K562 (cell line): ENCODE results near the gene ST8SIA2. TPM values are rescaled to one million over a fixed set of nuclear protein-coding genes. Genes with fewer than 3 reads are reported as not detected.

Source experiments
- ATAC-seq: fragments of 200-7000 bp; cut with Tn5 transposase; 3 replicates; pipeline ENCODE4 v1.9.1; 2020; ENCODE audit warnings: moderate library complexity
- BruUV-seq: library from RNA; stranded (reverse); fragments of 400-500 nt; replicated peaks from 2 replicates; lab custom pipeline; 2021; lab: Mats Ljungman, UMichigan
- CTCF ChIA-PET: fragments of 300-600 bp; formaldehyde crosslinking; extraction: SDS; loops from one replicate; lab custom pipeline; 2021; ENCODE audit warnings: low intra/inter-chr PET ratio; lab: Yijun Ruan, JAX
- POLR2A ChIA-PET: fragments of 300-600, 350-650 bp; sonication (Branson Sonifier 250); formaldehyde crosslinking; extraction: SDS; loops from one replicate; lab custom pipeline; 2021; ENCODE audit warnings: antibody characterized with exemption, inconsistent platforms; lab: Yijun Ruan, JAX
- DNase-seq, 4 experiments: peaks; one replicate each; pipeline versions ENCODE4 v3.0.0 to v3.0.0-alpha.2; 2011 to 2018; ENCODE audit warnings: low spot score in 3 of 4, mixed read lengths in 3 of 4; ENCODE audit errors: extremely low read depth in 1 of 4
- FAIRE-seq: peaks from 2 replicates; lab custom pipeline; 2011; peaks lifted over from hg19 to GRCh38; lab: Jason Lieb, UNC
- H2AFZ ChIP-seq: 2 replicates; pipeline ENCODE4 v1.6.0; 2011; ENCODE audit warnings: low read depth, low read length, control low read depth, inconsistent platforms
- H3K27ac ChIP-seq: fragments of 200-600 bp; 3 replicates; pipeline ENCODE4 v1.8.0; 2011; ENCODE audit warnings: low read depth, mild to moderate bottlenecking, control low read depth, inconsistent platforms, low read length, moderate library complexity, mixed read lengths; ENCODE audit errors: extremely low read depth
- H3K27me3 ChIP-seq, 2 experiments: fragments of 300-600 bp in 1 of 2; 2 replicates in 1 of 2; 3 replicates in 1 of 2; pipeline versions ENCODE4 v1.6.0 to v1.8.0; 2011; ENCODE audit warnings: inconsistent platforms in 2 of 2, low read length in 2 of 2, mild to moderate bottlenecking in 1 of 2, mixed read lengths in 1 of 2, moderate library complexity in 1 of 2; ENCODE audit not compliant: control insufficient read depth in 2 of 2, insufficient read depth in 2 of 2
- H3K36me3 ChIP-seq: fragments of 300-600 bp; 3 replicates; pipeline ENCODE4 v1.8.0; 2011; ENCODE audit warnings: mild to moderate bottlenecking, low read length, inconsistent platforms; ENCODE audit not compliant: control insufficient read depth, insufficient read depth
- H3K4me1 ChIP-seq, 2 experiments: fragments of 200-600 bp in 1 of 2; replicated peaks in 1 of 2; 2 replicates in 1 of 2; 3 replicates in 1 of 2; pipeline versions ENCODE4 v1.5.1 to v1.8.0; 2011; ENCODE audit warnings: inconsistent platforms in 2 of 2, low read length in 2 of 2, mild to moderate bottlenecking in 1 of 2, mixed read lengths in 1 of 2, moderate library complexity in 1 of 2; ENCODE audit not compliant: control insufficient read depth in 2 of 2, insufficient read depth in 2 of 2
- H3K4me2 ChIP-seq: 2 replicates; pipeline ENCODE4 v1.6.1; 2011; ENCODE audit warnings: low read length, control low read depth, inconsistent platforms, mixed read lengths; ENCODE audit not compliant: insufficient read depth
- H3K4me3 ChIP-seq: fragments of 200-600 bp; sonication (generic), shearing (Covaris generic); 2 replicates; pipeline ENCODE4 v1.5.1; 2016; ENCODE audit warnings: control low read depth, inconsistent platforms
- H3K79me2 ChIP-seq: fragments of 200-600 bp; 3 replicates; pipeline ENCODE4 v1.8.0; 2011; ENCODE audit warnings: low read length, inconsistent platforms; ENCODE audit not compliant: control insufficient read depth, insufficient read depth
- H3K9ac ChIP-seq, 2 experiments: 2 replicates each; pipeline versions ENCODE4 v1.6.0 to v1.6.1; 2011; ENCODE audit warnings: low read depth in 2 of 2, low read length in 2 of 2, control low read depth in 1 of 2, inconsistent platforms in 1 of 2, mild to moderate bottlenecking in 1 of 2, mixed read lengths in 1 of 2; ENCODE audit not compliant: insufficient read depth in 1 of 2
- H3K9me1 ChIP-seq: one replicate; pipeline ENCODE4 v1.6.0; 2011; ENCODE audit warnings: inconsistent platforms, mild to moderate bottlenecking, low read length, moderate library complexity; ENCODE audit not compliant: control insufficient read depth, insufficient read depth
- H3K9me3 ChIP-seq: replicated peaks from 2 replicates; pipeline ENCODE4 v1.5.1; 2011; ENCODE audit warnings: low read depth, low read length, inconsistent platforms; ENCODE audit not compliant: control insufficient read depth, insufficient read depth
- H4K20me1 ChIP-seq: replicated peaks from 2 replicates; pipeline ENCODE4 v1.6.1; 2011; ENCODE audit warnings: low read length, inconsistent platforms, mixed read lengths; ENCODE audit not compliant: control insufficient read depth, insufficient read depth
- ARHGAP35 ChIP-seq: fragments of 450-650 bp; IDR thresholded peaks from 2 replicates; pipeline ENCODE4 v1.6.1; 2018; ENCODE audit not compliant: partially characterized antibody
- ATF1 ChIP-seq, 2 experiments: fragments of 450-650 bp in 1 of 2; IDR thresholded peaks; 2 replicates each; pipeline ENCODE4 v1.6.1; 2016; ENCODE audit warnings: missing compliant biosample characterization in 1 of 2, missing genetic modification characterization in 1 of 2
- CBX5 ChIP-seq: IDR thresholded peaks from 2 replicates; pipeline ENCODE4 v1.6.1; 2014; ENCODE audit warnings: low read depth, borderline replicate concordance
- ETV1 ChIP-seq: fragments of 450-650 bp; conservative IDR thresholded peaks from 2 replicates; pipeline ENCODE4 v1.6.1; 2016; ENCODE audit warnings: missing genetic modification characterization, control low read depth, low read depth, missing compliant biosample characterization
- KDM4B ChIP-seq, 2 experiments: fragments of 450-650 bp in 1 of 2; sonication (generic) in 1 of 2; IDR thresholded peaks; 2 replicates each; pipeline ENCODE4 v1.6.1; 2016 to 2017; ENCODE audit warnings: borderline replicate concordance in 2 of 2, antibody characterized with exemption in 1 of 2, low read depth in 1 of 2, mild to moderate bottlenecking in 1 of 2
- NFYB ChIP-seq: IDR thresholded peaks from 2 replicates; pipeline ENCODE4 v1.6.1; 2011; ENCODE audit warnings: mild to moderate bottlenecking, moderate library complexity; ENCODE audit not compliant: insufficient read length; ENCODE audit errors: extremely low read depth
- NONO ChIP-seq, 2 experiments: fragments of 200-400 bp in 1 of 2; fragments of 450-650 bp in 1 of 2; formaldehyde crosslinking in 1 of 2; IDR thresholded peaks; 2 replicates each; pipeline ENCODE4 v1.6.1; 2017; ENCODE audit warnings: low read depth in 2 of 2, mild to moderate bottlenecking in 2 of 2, moderate library complexity in 2 of 2, low read length in 1 of 2
- NR2F6 ChIP-seq: fragments of 450-650 bp; formaldehyde crosslinking; IDR thresholded peaks from 2 replicates; pipeline ENCODE4 v1.4.0; 2020; ENCODE audit warnings: mild to moderate bottlenecking
- NR3C1 ChIP-seq: sonication (generic); formaldehyde crosslinking; IDR thresholded peaks from 2 replicates; pipeline ENCODE4 v1.8.1; 2022; ENCODE audit warnings: missing genetic modification reagents
- NUFIP1 ChIP-seq: fragments of 450-650 bp; IDR thresholded peaks from 2 replicates; pipeline ENCODE4 v1.6.1; 2018; ENCODE audit not compliant: partially characterized antibody
- RAD21 ChIP-seq, 2 experiments: fragments of 250-450 bp in 1 of 2; fragments of 450-650 bp in 1 of 2; sonication (Bioruptor Pico) in 1 of 2; formaldehyde crosslinking in 1 of 2; IDR thresholded peaks in 1 of 2; conservative IDR thresholded peaks in 1 of 2; 2 replicates each; pipeline versions ENCODE4 v1.4.0 to v1.8.0; 2020 to 2022; ENCODE audit warnings: mild to moderate bottlenecking in 2 of 2, moderate library complexity in 1 of 2
- SNAPC5 ChIP-seq: fragments of 250-450 bp; sonication (Bioruptor Pico); IDR thresholded peaks from 2 replicates; pipeline ENCODE4 v1.8.0; 2021; ENCODE audit warnings: moderate library complexity, mild to moderate bottlenecking, inconsistent platforms
- TEAD4 ChIP-seq, 2 experiments: sonication (generic) in 1 of 2; formaldehyde crosslinking in 1 of 2; IDR thresholded peaks; 2 replicates each; pipeline versions ENCODE4 v1.6.1 to v1.8.0; 2012 to 2022; ENCODE audit warnings: borderline replicate concordance in 1 of 2, inconsistent platforms in 1 of 2, low read length in 1 of 2, mild to moderate bottlenecking in 1 of 2, missing genetic modification reagents in 1 of 2
- USF1 ChIP-seq: sonication (generic); formaldehyde crosslinking; IDR thresholded peaks from 2 replicates; pipeline ENCODE4 v1.9.0; 2022; ENCODE audit warnings: mild to moderate bottlenecking, missing genetic modification reagents
- XRCC3 ChIP-seq: fragments of 450-650 bp; IDR thresholded peaks from 2 replicates; pipeline ENCODE4 v1.6.1; 2017; ENCODE audit warnings: mild to moderate bottlenecking, moderate library complexity
- ZBTB8A ChIP-seq: fragments of 450-650 bp; IDR thresholded peaks from 2 replicates; pipeline ENCODE4 v1.6.1; 2018; ENCODE audit warnings: mild to moderate bottlenecking, moderate library complexity; ENCODE audit not compliant: partially characterized antibody
- ZNF212 ChIP-seq: fragments of 450-650 bp; formaldehyde crosslinking; IDR thresholded peaks from 2 replicates; pipeline ENCODE4 v1.4.0; 2020; ENCODE audit warnings: mild to moderate bottlenecking
- ZNF449 ChIP-seq: fragments of 250-450 bp; sonication (Bioruptor Pico); IDR thresholded peaks from 2 replicates; pipeline ENCODE4 v1.8.0; 2022; ENCODE audit warnings: moderate library complexity, mild to moderate bottlenecking, inconsistent platforms
- WGBS: fragments of 100-300 bp; shearing (Covaris generic); methylation state at CpG from one replicate; pipeline ENCODE4 v1.1.6; 2016; ENCODE audit warnings: low coverage, mixed read lengths; ENCODE audit not compliant: insufficient coverage; ENCODE audit errors: missing lambda C conversion rate; 5-methylcytosine and 5-hydroxymethylcytosine counted together
- in situ Hi-C: fragments of 300-500 bp; cut with MboI; formaldehyde crosslinking; loops from 4 replicates; pipeline ENCODE4 v1.15.0; 2018; ENCODE audit warnings: inconsistent platforms, mixed read lengths
- intact Hi-C: fragments of 100-400 bp; cut with micrococcal nuclease; formaldehyde crosslinking; loops from 2 replicates; pipeline ENCODE4 v1.14.2; 2022
- polyA plus RNA-seq, 8 experiments: library from polyadenylated mRNA; depleted of rRNA in 4 of 8; stranded (reverse) in 5 of 8; unstranded in 3 of 8; fragments of >200 nt; fragmentation: Nextera tagmentation in 2 of 8; fragmentation: Illumina TruSeq in 1 of 8; extraction: Ambion mirVana in 2 of 8; extraction: Trizol in 1 of 8; gene quantifications; 2 replicates each; pipeline versions ENCODE4 v1.2.1 to v1.2.3, GENCODE V29; 2011 to 2014; ENCODE audit warnings: inconsistent platforms in 1 of 8, missing spikeins in 1 of 8
- total RNA-seq, 7 experiments: library from RNA; depleted of rRNA in 6 of 7; stranded (reverse); fragments of >200 nt in 6 of 7; fragmentation: Illumina TruSeq in 2 of 7; extraction: Trizol in 2 of 7; gene quantifications; 2 replicates each; pipeline versions ENCODE4 v1.2.1 to v1.2.3, GENCODE V29; 2011 to 2021; ENCODE audit warnings: low replicate concordance in 1 of 7

ST8SIA2 gene
- total and polyA plus RNA-seq, 9 of the 15 experiments (the other 6 are each of a cell fraction or from before 2014, with no cell fraction given): not detected

GRCh38 chr15:92391640-92392039, 2.0 kb upstream of the ST8SIA2 start (continued):
- TF ChIP-seq ATF1 (CRISPR knock-in tag; IDR thresholded peaks at IDR 0.05): no peak
- no peak for TF ChIP-seq ATF1 (tag; IDR thresholded peaks at IDR 0.05)
- no peak for TF ChIP-seq ZBTB8A
- no peak for TF ChIP-seq ZNF212
- no peak for TF ChIP-seq NONO (IDR thresholded peaks at IDR 0.05; ENCODE audit: low read depth in 2 of 2, low read length in 1 of 2)
- no peak for TF ChIP-seq KDM4B (IDR thresholded peaks at IDR 0.05; ENCODE audit: borderline replicate concordance in 2 of 2, low read depth in 1 of 2)
- peak in 1 of 2 experiments; percentile 38; a peak in 2 of 4 replicates for TF ChIP-seq RAD21 (CRISPR knock-in tag; conservative IDR thresholded peaks at IDR 0.05 in 1 of 2, IDR thresholded peaks at IDR 0.05 in 1 of 2)
- TF ChIP-seq, all 486 proteins: peak for 3

DNA sequence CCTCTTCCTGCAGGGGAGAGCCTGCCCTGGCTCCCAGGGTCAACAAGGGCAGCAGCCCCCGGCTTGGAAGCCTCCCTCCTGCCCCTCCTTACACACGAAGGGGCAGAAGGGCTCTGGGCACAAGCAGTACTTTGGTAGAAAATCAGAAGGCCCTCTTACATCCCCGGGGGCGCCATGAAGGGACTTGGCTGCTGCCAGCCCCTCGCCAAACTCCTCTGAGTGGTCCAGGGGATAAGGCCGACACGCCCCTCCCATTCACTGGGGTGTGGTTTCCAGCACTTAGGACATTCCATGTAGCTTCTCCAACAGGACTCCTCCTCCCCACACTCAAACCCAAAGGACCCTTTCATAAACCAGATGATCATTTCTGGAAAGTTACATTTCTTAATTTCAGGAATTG, 1.2 kb upstream of the ST8SIA2 start:
- H4K20me1 ChIP-seq: no peaks in the 10 kb centered on the region
- intact Hi-C loops (no loop called here), in situ Hi-C loops (no loop called here)
- ATAC-seq (no peak), FAIRE-seq (no peak), DNase-seq (no peak)
- H3K27me3 ChIP-seq: peaks cover 10 to 39% of the 10 kb centered on the region in 2 experiments; a peak in 4 of 5 replicates
- H3K9ac ChIP-seq: no peak overlapping the region
- H3K4me3 ChIP-seq: no peak overlapping the region
- CTCF ChIA-PET: no interaction called here
- no peaks in the 10 kb centered on the region for H3K9me3 ChIP-seq
- no peak overlapping the region for H3K4me2 ChIP-seq
- H3K9me1 ChIP-seq: no peaks in the 10 kb centered on the region
- no peak overlapping the region for H2AFZ ChIP-seq
- H3K27ac ChIP-seq: no peak overlapping the region
- no TSS peak for BruUV-seq
- no peaks in the 10 kb centered on the region for H3K79me2 ChIP-seq
- WGBS: 2% methylated on average over 7 of the region's 7 CpGs
- H3K4me1 ChIP-seq: no peaks in the 10 kb centered on the region; a peak in 1 of 5 replicates
- H3K36me3 ChIP-seq: no peaks in the 10 kb centered on the region
- POLR2A ChIA-PET: no interaction called here
- TF ChIP-seq ZNF449 (CRISPR knock-in tag) (no peak), NR3C1 (CRISPR knock-in tag) (no peak), TEAD4 (IDR thresholded peaks at IDR 0.05; ENCODE audit: low read length) (no peak), TEAD4 (CRISPR knock-in tag; IDR thresholded peaks at IDR 0.05; ENCODE audit: borderline replicate concordance) (no peak), USF1 (CRISPR knock-in tag) (no peak), ETV1 (no peak), ARHGAP35 (no peak), SNAPC5 (CRISPR knock-in tag) (no peak), XRCC3 (no peak), NUFIP1 (no peak), NFYB (no peak), NR2F6 (no peak), CBX5 (no peak)
